ENCODE measurements around the gene ZBTB9. TPM values are rescaled to one million over a fixed set of nuclear protein-coding genes. Genes with fewer than 3 reads are reported as not detected.
A peak's percentile ranks its signal among the peaks of the same experiment; 100 is the strongest.

Gene ZBTB9
- total RNA-seq, 1 experiment from 2014 or later: 19.4 TPM

- DNase-seq (ENCODE audit: low spot score): no peak
- peak overlapping the region; percentile 76 for H3K4me3 Mint-ChIP-seq
- no peaks in the 10 kb centered on the region for H3K9me3 Mint-ChIP-seq
- peaks cover 47% of the 10 kb centered on the region for H3K36me3 Mint-ChIP-seq
- TF ChIP-seq NR2C2 (CRISPR knock-in tag; IDR thresholded peaks at IDR 0.05) (no peak), GTF2I (CRISPR knock-in tag; conservative IDR thresholded peaks at IDR 0.05) (no peak), TP53 (CRISPR knock-in tag; IDR thresholded peaks at IDR 0.05) (no peak), ZBTB21 (CRISPR knock-in tag; IDR thresholded peaks at IDR 0.05; ENCODE audit: borderline replicate concordance) (no peak), ZNF317 (CRISPR knock-in tag; IDR thresholded peaks at IDR 0.05; ENCODE audit: borderline replicate concordance, low read depth) (no peak), KAT7 (CRISPR knock-in tag; IDR thresholded peaks at IDR 0.05; ENCODE audit: borderline replicate concordance) (no peak), TEAD1 (CRISPR knock-in tag; IDR thresholded peaks at IDR 0.05) (no peak), CBFB (CRISPR knock-in tag; IDR thresholded peaks at IDR 0.05; ENCODE audit: low read depth) (no peak)
- TF ChIP-seq, protein P1, sequence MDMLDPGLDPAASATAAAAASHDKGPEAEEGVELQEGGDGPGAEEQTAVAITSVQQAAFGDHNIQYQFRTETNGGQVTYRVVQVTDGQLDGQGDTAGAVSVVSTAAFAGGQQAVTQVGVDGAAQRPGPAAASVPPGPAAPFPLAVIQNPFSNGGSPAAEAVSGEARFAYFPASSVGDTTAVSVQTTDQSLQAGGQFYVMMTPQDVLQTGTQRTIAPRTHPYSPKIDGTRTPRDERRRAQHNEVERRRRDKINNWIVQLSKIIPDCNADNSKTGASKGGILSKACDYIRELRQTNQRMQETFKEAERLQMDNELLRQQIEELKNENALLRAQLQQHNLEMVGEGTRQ (CRISPR knock-in tag; IDR thresholded peaks at IDR 0.05): no peak
- no peaks in the 10 kb centered on the region for H3K27me3 Mint-ChIP-seq (ENCODE audit: low read depth)
- H3K4me1 Mint-ChIP-seq: peaks cover 35% of the 10 kb centered on the region
- ChIA-PET POLR2A (interaction anchor here (0.8 to 1.0 kb wide), 2 partner anchors 14 to 94 kb away, joined by 3 to 8 read pairs; partner anchors contain the start of gene ZBTB22), CTCF (interaction anchor here (0.8 to 2.1 kb wide), 3 partner anchors 15 to 134 kb away, joined by 3 to 11 read pairs (median 4); partner anchors contain the start of gene B3GALT4)
- H3K27ac Mint-ChIP-seq: peak overlapping the region; percentile 65
- no peak for ATAC-seq
Measured at GRCh38 chr6:33411632-33412005, 42.8 kb upstream of the ZBTB9 start.

DNA sequence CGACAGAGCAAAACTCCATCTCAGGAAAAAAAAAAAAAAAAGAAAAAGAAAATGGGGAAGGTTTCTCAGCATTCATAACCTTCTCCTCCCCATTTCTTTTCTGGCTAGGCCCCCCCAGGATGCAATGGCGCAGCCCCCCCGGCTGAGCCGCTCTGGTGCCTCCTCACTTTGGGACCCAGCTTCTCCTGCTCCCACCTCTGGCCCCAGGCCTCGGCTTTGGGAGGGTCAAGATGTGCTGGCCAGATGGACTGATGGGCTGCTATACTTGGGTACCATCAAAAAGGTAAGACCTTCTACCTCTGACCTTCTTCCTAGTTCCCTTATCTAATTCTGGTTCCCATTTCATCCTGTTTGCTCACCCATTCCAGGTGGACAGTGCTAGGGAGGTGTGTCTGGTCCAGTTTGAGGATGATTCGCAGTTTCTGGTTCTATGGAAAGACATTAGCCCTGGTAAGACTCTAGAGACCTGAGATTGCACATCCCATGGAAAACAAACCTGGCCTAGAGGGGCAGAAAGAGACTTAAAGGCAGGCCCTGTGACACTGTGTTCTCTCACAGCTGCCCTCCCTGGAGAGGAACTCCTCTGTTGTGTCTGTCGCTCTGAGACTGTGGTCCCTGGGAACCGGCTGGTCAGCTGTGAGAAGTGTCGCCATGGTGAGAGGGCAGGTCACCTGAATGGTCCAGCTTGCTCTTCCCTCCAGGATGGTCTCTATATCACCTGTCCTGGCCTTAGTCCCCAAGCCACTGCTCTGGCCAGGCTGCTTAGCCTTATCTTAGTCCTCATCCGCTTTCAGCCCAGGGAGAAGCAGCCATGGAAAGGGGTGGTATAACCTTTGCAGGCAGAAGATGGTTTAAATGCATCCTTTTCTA, 42.0 kb upstream of the ZBTB9 start:
- no peak for DNase-seq (ENCODE audit: low spot score)
- no peak for ATAC-seq
- no peaks in the 10 kb centered on the region for H3K27me3 Mint-ChIP-seq (ENCODE audit: low read depth)
- peak overlapping the region; percentile 76 for H3K4me3 Mint-ChIP-seq
- TF ChIP-seq, protein P2, sequence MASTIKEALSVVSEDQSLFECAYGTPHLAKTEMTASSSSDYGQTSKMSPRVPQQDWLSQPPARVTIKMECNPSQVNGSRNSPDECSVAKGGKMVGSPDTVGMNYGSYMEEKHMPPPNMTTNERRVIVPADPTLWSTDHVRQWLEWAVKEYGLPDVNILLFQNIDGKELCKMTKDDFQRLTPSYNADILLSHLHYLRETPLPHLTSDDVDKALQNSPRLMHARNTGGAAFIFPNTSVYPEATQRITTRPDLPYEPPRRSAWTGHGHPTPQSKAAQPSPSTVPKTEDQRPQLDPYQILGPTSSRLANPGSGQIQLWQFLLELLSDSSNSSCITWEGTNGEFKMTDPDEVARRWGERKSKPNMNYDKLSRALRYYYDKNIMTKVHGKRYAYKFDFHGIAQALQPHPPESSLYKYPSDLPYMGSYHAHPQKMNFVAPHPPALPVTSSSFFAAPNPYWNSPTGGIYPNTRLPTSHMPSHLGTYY (CRISPR knock-in tag; IDR thresholded peaks at IDR 0.05): no peak
- TF ChIP-seq TCF7 (CRISPR knock-in tag; IDR thresholded peaks at IDR 0.05; ENCODE audit: low read depth) (no peak), ZNF512 (CRISPR knock-in tag; IDR thresholded peaks at IDR 0.05; ENCODE audit: borderline replicate concordance) (no peak), ZNF263 (CRISPR knock-in tag; IDR thresholded peaks at IDR 0.05; ENCODE audit: low read depth) (no peak)
- TF ChIP-seq, protein P3, sequence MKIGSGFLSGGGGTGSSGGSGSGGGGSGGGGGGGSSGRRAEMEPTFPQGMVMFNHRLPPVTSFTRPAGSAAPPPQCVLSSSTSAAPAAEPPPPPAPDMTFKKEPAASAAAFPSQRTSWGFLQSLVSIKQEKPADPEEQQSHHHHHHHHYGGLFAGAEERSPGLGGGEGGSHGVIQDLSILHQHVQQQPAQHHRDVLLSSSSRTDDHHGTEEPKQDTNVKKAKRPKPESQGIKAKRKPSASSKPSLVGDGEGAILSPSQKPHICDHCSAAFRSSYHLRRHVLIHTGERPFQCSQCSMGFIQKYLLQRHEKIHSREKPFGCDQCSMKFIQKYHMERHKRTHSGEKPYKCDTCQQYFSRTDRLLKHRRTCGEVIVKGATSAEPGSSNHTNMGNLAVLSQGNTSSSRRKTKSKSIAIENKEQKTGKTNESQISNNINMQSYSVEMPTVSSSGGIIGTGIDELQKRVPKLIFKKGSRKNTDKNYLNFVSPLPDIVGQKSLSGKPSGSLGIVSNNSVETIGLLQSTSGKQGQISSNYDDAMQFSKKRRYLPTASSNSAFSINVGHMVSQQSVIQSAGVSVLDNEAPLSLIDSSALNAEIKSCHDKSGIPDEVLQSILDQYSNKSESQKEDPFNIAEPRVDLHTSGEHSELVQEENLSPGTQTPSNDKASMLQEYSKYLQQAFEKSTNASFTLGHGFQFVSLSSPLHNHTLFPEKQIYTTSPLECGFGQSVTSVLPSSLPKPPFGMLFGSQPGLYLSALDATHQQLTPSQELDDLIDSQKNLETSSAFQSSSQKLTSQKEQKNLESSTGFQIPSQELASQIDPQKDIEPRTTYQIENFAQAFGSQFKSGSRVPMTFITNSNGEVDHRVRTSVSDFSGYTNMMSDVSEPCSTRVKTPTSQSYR (CRISPR knock-in tag; IDR thresholded peaks at IDR 0.05): no peak
- H3K36me3 Mint-ChIP-seq: peaks cover 43% of the 10 kb centered on the region
- CTCF ChIA-PET: interaction anchor here (0.8 to 1.1 kb wide), 3 partner anchors 14 to 17 kb away, joined by 3 to 4 read pairs (median 4); no protein-coding TSS in a partner anchor
- no peak overlapping the region for H3K27ac Mint-ChIP-seq
- POLR2A ChIA-PET: interaction anchor here (0.8 to 1.0 kb wide), 2 partner anchors 13 to 95 kb away, joined by 3 to 8 read pairs; partner anchors contain the start of gene ZBTB22
- peaks cover 43% of the 10 kb centered on the region for H3K4me1 Mint-ChIP-seq
- no peaks in the 10 kb centered on the region for H3K9me3 Mint-ChIP-seq

Data from WTC11 (cell line).